Measurements from ENCODE around the gene AP2A2.

DNA sequence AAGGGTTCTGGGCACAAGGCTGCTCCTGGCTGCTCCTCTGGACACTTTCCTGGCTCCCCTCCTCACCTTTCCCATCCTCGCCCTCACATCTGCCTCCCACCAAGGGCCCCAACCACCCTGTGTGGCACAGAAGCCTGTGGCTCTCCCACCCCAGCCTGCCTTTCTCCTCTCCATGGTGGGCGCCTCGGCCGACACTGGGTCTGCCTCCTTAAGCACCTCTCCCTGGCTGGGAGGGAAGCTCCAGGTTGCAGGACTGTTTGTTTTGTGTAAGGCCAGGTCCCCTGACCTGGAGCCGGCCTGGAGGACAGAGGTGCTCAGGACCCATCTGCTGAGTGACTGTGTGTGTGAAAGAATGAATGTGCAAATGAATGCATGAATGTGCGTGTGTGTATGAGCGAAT is 96.7 kb downstream of the AP2A2 start:
- no peak for TF ChIP-seq CTCF (IDR thresholded peaks at IDR 0.05)
- no peak for TF ChIP-seq POLR2AphosphoS5 (IDR thresholded peaks at IDR 0.05; ENCODE audit: low read depth, low read length)
